SK-N-SH (cell line): Measurements from ENCODE around the gene TLN1. TPM values are rescaled to one million over a fixed set of nuclear protein-coding genes. Genes with fewer than 3 reads are reported as not detected.

Experiments used
- CTCF ChIA-PET: fragments of 300-600, 350-600 bp; formaldehyde crosslinking; extraction: SDS; loops from one replicate; lab custom pipeline; 2021; lab: Yijun Ruan, JAX
- POLR2A ChIA-PET: fragments of 350-600 bp; sonication (Branson Sonifier 250); formaldehyde crosslinking; extraction: SDS; loops from one replicate; lab custom pipeline; 2020; ENCODE audit warnings: antibody characterized with exemption, inconsistent platforms; lab: Yijun Ruan, JAX
- DNase-seq: peaks from one replicate; pipeline ENCODE4 v3.0.0; 2012
- H2AFZ ChIP-seq: fragments of 200-600 bp; sonication (generic); 2 replicates; pipeline ENCODE4 v1.8.1; 2016; ENCODE audit warnings: antibody characterized with exemption, mild to moderate bottlenecking, low read depth
- H3F3A ChIP-seq: fragments of 200-600 bp; sonication (generic); replicated peaks from 2 replicates; pipeline ENCODE3; 2016; ENCODE audit warnings: antibody characterized with exemption, mild to moderate bottlenecking; ENCODE audit not compliant: insufficient read depth
- H3K27ac ChIP-seq, 2 experiments: fragments of 200-500 bp in 1 of 2; fragments of 200-600 bp in 1 of 2; sonication (Bioruptor generic) in 1 of 2; sonication (generic), shearing (Covaris generic) in 1 of 2; 2 replicates each; pipeline versions ENCODE4 v1.5.1 to v1.6.1; 2014 to 2016; ENCODE audit warnings: low read depth in 2 of 2, inconsistent platforms in 1 of 2, low read length in 1 of 2, mild to moderate bottlenecking in 1 of 2, mixed read lengths in 1 of 2
- H3K27me3 ChIP-seq: fragments of 200-600 bp; sonication (generic), shearing (Covaris generic); 2 replicates; pipeline ENCODE4 v1.6.1; 2016; ENCODE audit warnings: mixed run types; ENCODE audit not compliant: insufficient read depth
- H3K36me3 ChIP-seq, 2 experiments: fragments of 200-500 bp in 1 of 2; fragments of 200-600 bp in 1 of 2; sonication (Bioruptor generic) in 1 of 2; sonication (generic) in 1 of 2; replicated peaks in 1 of 2; 2 replicates each; pipeline versions ENCODE3 to v1.5.1; 2014 to 2016; ENCODE audit warnings: low read length in 1 of 2, mild to moderate bottlenecking in 1 of 2; ENCODE audit not compliant: insufficient read depth in 2 of 2, control insufficient read depth in 1 of 2
- H3K4me1 ChIP-seq, 2 experiments: fragments of 200-500 bp in 1 of 2; fragments of 200-600 bp in 1 of 2; sonication (Bioruptor generic) in 1 of 2; sonication (generic), shearing (Covaris generic) in 1 of 2; 2 replicates each; pipeline versions ENCODE4 v1.5.1 to v1.6.1; 2014 to 2016; ENCODE audit warnings: low read depth in 1 of 2, low read length in 1 of 2, mixed run types in 1 of 2; ENCODE audit not compliant: insufficient read depth in 2 of 2, control insufficient read depth in 1 of 2
- H3K4me2 ChIP-seq: fragments of 200-600 bp; sonication (generic), shearing (Covaris generic); 2 replicates; pipeline ENCODE4 v1.6.1; 2017; ENCODE audit warnings: mixed run types
- H3K4me3 ChIP-seq, 2 experiments: fragments of 200-500 bp in 1 of 2; fragments of 200-600 bp in 1 of 2; sonication (Bioruptor generic) in 1 of 2; sonication (generic), shearing (Covaris generic) in 1 of 2; 2 replicates each; pipeline versions ENCODE4 v1.5.1 to v1.8.1; 2014 to 2016; ENCODE audit warnings: low read depth in 2 of 2, inconsistent platforms in 1 of 2, low read length in 1 of 2, mild to moderate bottlenecking in 1 of 2, mixed read lengths in 1 of 2, moderate library complexity in 1 of 2
- H3K79me2 ChIP-seq: fragments of 200-600 bp; sonication (generic); 2 replicates; pipeline ENCODE4 v1.8.1; 2017; ENCODE audit warnings: mild to moderate bottlenecking; ENCODE audit not compliant: insufficient read depth
- H3K9ac ChIP-seq: fragments of 200-600 bp; sonication (generic); 2 replicates; pipeline ENCODE4 v1.6.1; 2017; ENCODE audit warnings: mixed run types
- H3K9me2 ChIP-seq: fragments of 200-600 bp; sonication (generic); 2 replicates; pipeline ENCODE4 v1.6.1; 2017; ENCODE audit warnings: mixed run types
- H3K9me3 ChIP-seq: fragments of 200-600 bp; sonication (generic); 2 replicates; pipeline ENCODE4 v1.6.1; 2017; ENCODE audit warnings: mixed run types, mild to moderate bottlenecking, moderate library complexity
- H4K20me1 ChIP-seq: fragments of 200-600 bp; sonication (generic); 2 replicates; pipeline ENCODE4 v1.6.1; 2017; ENCODE audit warnings: mild to moderate bottlenecking, mixed run types; ENCODE audit not compliant: insufficient read depth
- FOXJ3 ChIP-seq: sonication (generic); formaldehyde crosslinking; IDR thresholded peaks from 2 replicates; pipeline ENCODE4 v1.5.1; 2020; ENCODE audit warnings: mild to moderate bottlenecking, missing genetic modification reagents
- FOXM1 ChIP-seq: IDR thresholded peaks from 2 replicates; pipeline ENCODE4 v1.4.0; 2012; ENCODE audit warnings: low read depth, mild to moderate bottlenecking
- GABPA ChIP-seq: IDR thresholded peaks from 2 replicates; pipeline ENCODE4 v1.4.0; 2012; ENCODE audit warnings: low read depth, mild to moderate bottlenecking
- MXI1 ChIP-seq: IDR thresholded peaks from 2 replicates; pipeline ENCODE4 v1.6.1; 2012; ENCODE audit warnings: mild to moderate bottlenecking, low read depth, low read length, improper control_type of control experiment
- RAD21 ChIP-seq: IDR thresholded peaks from 2 replicates; pipeline ENCODE4 v1.6.1; 2012; ENCODE audit warnings: mild to moderate bottlenecking, low read length
- RXRA ChIP-seq: IDR thresholded peaks from 2 replicates; pipeline ENCODE4 v1.4.0; 2012; ENCODE audit warnings: low read depth, mild to moderate bottlenecking, borderline replicate concordance
- SIN3A ChIP-seq: IDR thresholded peaks from 2 replicates; pipeline ENCODE4 v1.6.1; 2012; ENCODE audit warnings: low read depth, mild to moderate bottlenecking, low read length, moderate library complexity, borderline replicate concordance
- TAF1 ChIP-seq: IDR thresholded peaks from 2 replicates; pipeline ENCODE4 v1.6.1; 2012; ENCODE audit warnings: low read depth, mild to moderate bottlenecking, low read length, moderate library complexity, borderline replicate concordance
- TCF12 ChIP-seq: IDR thresholded peaks from 2 replicates; pipeline ENCODE4 v1.4.0; 2012
- WGBS: methylation state at CpG from one replicate; pipeline ENCODE4 v1.1.6; 2017; ENCODE audit warnings: low lambda C conversion rate; 5-methylcytosine and 5-hydroxymethylcytosine counted together
- polyA plus RNA-seq, 3 experiments: library from polyadenylated mRNA; depleted of rRNA; stranded (reverse); fragments of >200 nt; gene quantifications; 2 replicates each; pipeline ENCODE4 v1.2.3, GENCODE V29; 2012
- TF ChIP-seq, protein P1 (sequence below): IDR thresholded peaks from 2 replicates; pipeline ENCODE4 v1.4.0; 2012; ENCODE audit warnings: low read depth, borderline replicate concordance
- TF ChIP-seq, protein P2 (sequence below): IDR thresholded peaks from 2 replicates; pipeline ENCODE4; 2012
- TF ChIP-seq, protein P3 (sequence below): IDR thresholded peaks from 2 replicates; pipeline ENCODE4 v1.6.1; 2012; ENCODE audit warnings: mild to moderate bottlenecking, low read depth, low read length, moderate library complexity
- TF ChIP-seq, protein P4 (sequence below): fragments of 200-600 bp; sonication (generic); IDR thresholded peaks from 2 replicates; pipeline ENCODE4 v1.6.1; 2017; ENCODE audit warnings: antibody characterized with exemption, mild to moderate bottlenecking, moderate library complexity

Gene TLN1
- polyA plus RNA-seq, 1 of the 3 experiments (the other 2 are of a cell fraction): 115 TPM

DNA sequence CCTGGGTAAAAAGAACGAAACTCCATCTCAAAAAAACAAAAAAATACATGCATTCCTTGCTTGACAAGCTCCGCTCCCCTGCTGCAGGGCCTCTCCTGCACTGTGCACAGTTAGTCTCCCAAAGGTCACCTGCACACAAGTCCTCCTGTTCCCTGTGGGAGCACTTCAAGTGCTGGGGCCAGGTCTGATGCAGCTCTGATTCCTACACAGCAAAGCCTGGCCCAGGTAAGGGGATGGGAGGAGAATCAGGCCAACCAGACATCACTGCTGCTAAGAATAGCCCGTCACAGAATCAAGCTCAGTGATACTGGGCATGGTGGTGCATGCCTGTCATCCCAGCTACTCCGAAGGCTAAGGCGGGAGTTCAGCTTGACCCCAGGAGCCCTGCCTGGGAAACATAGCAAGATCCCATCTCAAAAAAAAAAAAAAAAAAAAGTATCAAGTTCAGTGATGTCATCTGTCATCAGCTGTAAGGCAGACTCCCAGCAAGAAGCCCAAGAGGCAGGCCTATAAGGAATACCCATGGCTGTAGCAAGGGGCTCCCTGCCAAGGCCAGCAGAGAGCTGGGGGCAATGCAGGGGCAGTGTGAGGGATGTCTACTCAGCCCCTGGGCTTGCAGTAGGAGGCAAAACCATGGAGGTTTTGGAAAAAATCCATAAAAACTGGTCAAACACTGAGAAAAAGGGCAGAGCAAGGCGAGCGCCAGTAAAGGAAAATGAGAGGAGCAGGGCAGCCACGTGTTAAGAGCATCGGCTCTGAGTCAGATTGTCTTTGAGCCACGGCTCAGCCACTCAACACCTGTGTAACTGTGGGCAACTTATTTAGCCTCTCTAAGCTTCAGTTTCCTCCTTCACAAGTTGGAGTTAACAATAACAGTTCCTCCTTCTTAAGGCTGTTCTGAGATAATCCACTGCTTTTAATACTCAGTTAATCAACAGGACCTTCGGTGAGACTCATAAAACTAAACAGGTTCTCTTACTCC is 45.5 kb downstream of the TLN1 start:
- H3K4me1 ChIP-seq: peaks cover 19 to 31% of the 10 kb centered on the region in 2 experiments; a peak in 3 of 4 replicates
- TF ChIP-seq, protein P1, sequence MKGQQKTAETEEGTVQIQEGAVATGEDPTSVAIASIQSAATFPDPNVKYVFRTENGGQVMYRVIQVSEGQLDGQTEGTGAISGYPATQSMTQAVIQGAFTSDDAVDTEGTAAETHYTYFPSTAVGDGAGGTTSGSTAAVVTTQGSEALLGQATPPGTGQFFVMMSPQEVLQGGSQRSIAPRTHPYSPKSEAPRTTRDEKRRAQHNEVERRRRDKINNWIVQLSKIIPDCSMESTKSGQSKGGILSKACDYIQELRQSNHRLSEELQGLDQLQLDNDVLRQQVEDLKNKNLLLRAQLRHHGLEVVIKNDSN: no peak
- TF ChIP-seq, protein P2, sequence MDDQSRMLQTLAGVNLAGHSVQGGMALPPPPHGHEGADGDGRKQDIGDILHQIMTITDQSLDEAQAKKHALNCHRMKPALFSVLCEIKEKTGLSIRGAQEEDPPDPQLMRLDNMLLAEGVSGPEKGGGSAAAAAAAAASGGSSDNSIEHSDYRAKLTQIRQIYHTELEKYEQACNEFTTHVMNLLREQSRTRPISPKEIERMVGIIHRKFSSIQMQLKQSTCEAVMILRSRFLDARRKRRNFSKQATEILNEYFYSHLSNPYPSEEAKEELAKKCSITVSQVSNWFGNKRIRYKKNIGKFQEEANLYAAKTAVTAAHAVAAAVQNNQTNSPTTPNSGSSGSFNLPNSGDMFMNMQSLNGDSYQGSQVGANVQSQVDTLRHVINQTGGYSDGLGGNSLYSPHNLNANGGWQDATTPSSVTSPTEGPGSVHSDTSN: peak; percentile 32; the same call in 1 of the 2 replicates
- no peak for TF ChIP-seq MXI1
- TF ChIP-seq, protein P3, sequence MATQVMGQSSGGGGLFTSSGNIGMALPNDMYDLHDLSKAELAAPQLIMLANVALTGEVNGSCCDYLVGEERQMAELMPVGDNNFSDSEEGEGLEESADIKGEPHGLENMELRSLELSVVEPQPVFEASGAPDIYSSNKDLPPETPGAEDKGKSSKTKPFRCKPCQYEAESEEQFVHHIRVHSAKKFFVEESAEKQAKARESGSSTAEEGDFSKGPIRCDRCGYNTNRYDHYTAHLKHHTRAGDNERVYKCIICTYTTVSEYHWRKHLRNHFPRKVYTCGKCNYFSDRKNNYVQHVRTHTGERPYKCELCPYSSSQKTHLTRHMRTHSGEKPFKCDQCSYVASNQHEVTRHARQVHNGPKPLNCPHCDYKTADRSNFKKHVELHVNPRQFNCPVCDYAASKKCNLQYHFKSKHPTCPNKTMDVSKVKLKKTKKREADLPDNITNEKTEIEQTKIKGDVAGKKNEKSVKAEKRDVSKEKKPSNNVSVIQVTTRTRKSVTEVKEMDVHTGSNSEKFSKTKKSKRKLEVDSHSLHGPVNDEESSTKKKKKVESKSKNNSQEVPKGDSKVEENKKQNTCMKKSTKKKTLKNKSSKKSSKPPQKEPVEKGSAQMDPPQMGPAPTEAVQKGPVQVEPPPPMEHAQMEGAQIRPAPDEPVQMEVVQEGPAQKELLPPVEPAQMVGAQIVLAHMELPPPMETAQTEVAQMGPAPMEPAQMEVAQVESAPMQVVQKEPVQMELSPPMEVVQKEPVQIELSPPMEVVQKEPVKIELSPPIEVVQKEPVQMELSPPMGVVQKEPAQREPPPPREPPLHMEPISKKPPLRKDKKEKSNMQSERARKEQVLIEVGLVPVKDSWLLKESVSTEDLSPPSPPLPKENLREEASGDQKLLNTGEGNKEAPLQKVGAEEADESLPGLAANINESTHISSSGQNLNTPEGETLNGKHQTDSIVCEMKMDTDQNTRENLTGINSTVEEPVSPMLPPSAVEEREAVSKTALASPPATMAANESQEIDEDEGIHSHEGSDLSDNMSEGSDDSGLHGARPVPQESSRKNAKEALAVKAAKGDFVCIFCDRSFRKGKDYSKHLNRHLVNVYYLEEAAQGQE: no peak
- H3K9me2 ChIP-seq: no peaks in the 10 kb centered on the region
- H3K9ac ChIP-seq: no peak overlapping the region
- H3K9me3 ChIP-seq: no peaks in the 10 kb centered on the region
- CTCF ChIA-PET: interaction anchor here (1.0 to 2.3 kb wide), 3 partner anchors 10 to 22 kb away, joined by 4 to 26 read pairs (median 9); partner anchors contain the start of gene ARHGEF39
- peak overlapping the region in 1 of 2 experiments; percentile 4; a peak in 1 of 4 replicates for H3K4me3 ChIP-seq
- H2AFZ ChIP-seq: no peak overlapping the region
- no peaks in the 10 kb centered on the region for H3K27me3 ChIP-seq
- WGBS: 76% methylated on average over 11 of the region's 11 CpGs
- H3K36me3 ChIP-seq: peaks cover 27 to 35% of the 10 kb centered on the region in 2 experiments
- peaks cover 47% of the 10 kb centered on the region for H3K79me2 ChIP-seq
- POLR2A ChIA-PET: interaction anchor here (1.0 to 1.1 kb wide), 2 partner anchors 10 to 11 kb away, joined by 3 read pairs; no protein-coding TSS in a partner anchor
- H3F3A ChIP-seq: peaks cover 49% of the 10 kb centered on the region
- DNase-seq: no peak
- H3K4me2 ChIP-seq: peak overlapping the region; percentile 91
- peak overlapping the region in 1 of 2 experiments; percentile 96; a peak in 2 of 4 replicates for H3K27ac ChIP-seq
- peaks cover 57% of the 10 kb centered on the region for H4K20me1 ChIP-seq

DNA sequence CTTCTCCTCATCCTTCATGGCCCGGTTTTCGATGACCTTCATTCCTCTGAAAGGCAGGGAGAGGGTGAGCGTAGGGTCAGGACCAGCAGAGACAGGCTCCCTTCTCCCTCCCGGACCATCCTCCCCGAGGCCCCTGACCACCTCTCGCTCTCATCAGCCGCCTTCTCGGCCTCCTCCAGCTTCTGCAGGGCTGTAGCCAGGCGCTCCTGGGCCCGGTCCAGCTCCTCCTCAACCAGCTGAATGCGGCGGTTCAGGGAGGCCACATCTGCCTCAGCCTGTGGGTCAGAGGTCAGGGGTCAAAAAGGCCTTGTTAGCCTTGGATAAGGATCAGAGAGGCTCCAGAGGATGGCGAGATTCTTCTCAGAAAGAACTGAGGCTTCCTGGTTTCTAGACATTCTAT is 46.5 kb downstream of the TLN1 start:
- WGBS: 95% methylated on average over 13 of the region's 13 CpGs
- Histone ChIP-seq H3K4me3 (no peak overlapping the region), H3K79me2 (peaks cover 47% of the 10 kb centered on the region), H3K9me2 (no peaks in the 10 kb centered on the region), H3K27ac (peak overlapping the region in 1 of 2 experiments; percentile 96; a peak in 2 of 4 replicates), H3K9me3 (no peaks in the 10 kb centered on the region), H3K4me1 (peaks cover 17 to 32% of the 10 kb centered on the region in 2 experiments; a peak in 3 of 4 replicates), H2AFZ (no peak overlapping the region), H3K27me3 (no peaks in the 10 kb centered on the region), H3K9ac (no peak overlapping the region), H3K4me2 (no peak overlapping the region), H3F3A (peaks cover 51% of the 10 kb centered on the region), H4K20me1 (peaks cover 57% of the 10 kb centered on the region), H3K36me3 (peaks cover 27 to 35% of the 10 kb centered on the region in 2 experiments)
- CTCF ChIA-PET: interaction anchor here (1.3 kb wide), 1 partner anchor 11 kb away, joined by 9 read pairs; no protein-coding TSS in a partner anchor
- DNase-seq: no peak
- POLR2A ChIA-PET: interaction anchor here (0.8 kb wide), 1 partner anchor 10 kb away, joined by 3 read pairs; no protein-coding TSS in a partner anchor
- TF ChIP-seq RAD21: no peak
- TF ChIP-seq RXRA: no peak
- TF ChIP-seq, protein P4, sequence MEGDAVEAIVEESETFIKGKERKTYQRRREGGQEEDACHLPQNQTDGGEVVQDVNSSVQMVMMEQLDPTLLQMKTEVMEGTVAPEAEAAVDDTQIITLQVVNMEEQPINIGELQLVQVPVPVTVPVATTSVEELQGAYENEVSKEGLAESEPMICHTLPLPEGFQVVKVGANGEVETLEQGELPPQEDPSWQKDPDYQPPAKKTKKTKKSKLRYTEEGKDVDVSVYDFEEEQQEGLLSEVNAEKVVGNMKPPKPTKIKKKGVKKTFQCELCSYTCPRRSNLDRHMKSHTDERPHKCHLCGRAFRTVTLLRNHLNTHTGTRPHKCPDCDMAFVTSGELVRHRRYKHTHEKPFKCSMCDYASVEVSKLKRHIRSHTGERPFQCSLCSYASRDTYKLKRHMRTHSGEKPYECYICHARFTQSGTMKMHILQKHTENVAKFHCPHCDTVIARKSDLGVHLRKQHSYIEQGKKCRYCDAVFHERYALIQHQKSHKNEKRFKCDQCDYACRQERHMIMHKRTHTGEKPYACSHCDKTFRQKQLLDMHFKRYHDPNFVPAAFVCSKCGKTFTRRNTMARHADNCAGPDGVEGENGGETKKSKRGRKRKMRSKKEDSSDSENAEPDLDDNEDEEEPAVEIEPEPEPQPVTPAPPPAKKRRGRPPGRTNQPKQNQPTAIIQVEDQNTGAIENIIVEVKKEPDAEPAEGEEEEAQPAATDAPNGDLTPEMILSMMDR: no peak
- TF ChIP-seq FOXJ3 (CRISPR knock-in tag): no peak
- TF ChIP-seq TCF12: no peak
- no peak for TF ChIP-seq FOXM1
- TF ChIP-seq GABPA: no peak
- no peak for TF ChIP-seq TAF1
- no peak for TF ChIP-seq SIN3A
